ENCODE data around the gene BCS1L.

BCS1L gene, protein sequence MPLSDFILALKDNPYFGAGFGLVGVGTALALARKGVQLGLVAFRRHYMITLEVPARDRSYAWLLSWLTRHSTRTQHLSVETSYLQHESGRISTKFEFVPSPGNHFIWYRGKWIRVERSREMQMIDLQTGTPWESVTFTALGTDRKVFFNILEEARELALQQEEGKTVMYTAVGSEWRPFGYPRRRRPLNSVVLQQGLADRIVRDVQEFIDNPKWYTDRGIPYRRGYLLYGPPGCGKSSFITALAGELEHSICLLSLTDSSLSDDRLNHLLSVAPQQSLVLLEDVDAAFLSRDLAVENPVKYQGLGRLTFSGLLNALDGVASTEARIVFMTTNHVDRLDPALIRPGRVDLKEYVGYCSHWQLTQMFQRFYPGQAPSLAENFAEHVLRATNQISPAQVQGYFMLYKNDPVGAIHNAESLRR

DNA sequence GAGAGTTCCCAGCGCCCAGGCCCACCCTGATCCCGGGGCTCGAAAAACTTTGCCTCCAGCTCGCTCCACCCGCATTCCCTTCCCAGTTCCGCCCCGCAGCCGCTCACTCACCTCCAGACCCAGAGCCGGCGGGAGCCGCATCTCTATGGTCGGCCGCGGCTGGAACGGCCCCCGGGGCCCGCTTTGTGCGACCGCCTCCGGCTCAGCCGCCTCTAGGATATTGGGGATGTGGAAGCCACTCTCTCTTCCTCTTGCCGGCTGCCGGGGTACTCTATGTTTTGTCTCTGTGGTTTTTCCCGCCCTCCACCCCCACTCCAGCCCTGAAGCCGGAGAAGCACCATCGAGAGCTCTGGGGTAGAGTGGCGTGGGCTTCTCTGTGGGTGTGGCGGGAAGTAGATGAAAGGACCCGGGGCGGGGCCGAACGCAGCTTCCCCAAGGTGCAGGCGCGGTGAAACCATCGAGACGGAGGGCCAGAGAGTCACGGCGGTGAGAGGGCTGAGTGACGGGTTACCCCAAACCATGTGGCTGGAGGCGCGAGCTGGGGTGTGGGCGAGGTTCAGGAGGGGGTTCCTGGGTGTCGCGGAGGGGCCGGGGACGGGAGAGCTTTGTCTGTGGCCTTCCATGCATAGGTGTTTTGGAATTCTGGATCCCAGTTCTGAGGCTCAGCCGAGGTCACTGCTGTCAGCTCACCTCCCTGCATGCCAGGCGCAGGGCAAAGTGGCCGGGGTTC is at the start of gene BCS1L, which contains the start of gene ZNF142:
BCS1L (plus strand) TSS at position 426 of the 730 bp plus-strand sequence. CDS start 1,305 bp downstream, outside the sequence.
ZNF142 (minus strand) TSS at position 366 of the 730 bp plus-strand sequence. CDS start 3,194 bp downstream, outside the sequence.
- H3K9me3 ChIP-seq (ENCODE audit: control insufficient read depth, low read length), result no peaks in the 10 kb centered on the region
- peak within 1 kb of the TSS; percentile 94 for H3K4me3 ChIP-seq (ENCODE audit: low read length)
- no peaks in the 10 kb centered on the region for H3K27me3 ChIP-seq (replicated peaks; ENCODE audit: control insufficient read depth, insufficient read depth, low read length)
- H3K4me1 ChIP-seq (ENCODE audit: control insufficient read depth, insufficient read depth, low read length), result peaks cover 11% of the 10 kb centered on the region
- peaks cover 46% of the 10 kb centered on the region for H3K36me3 ChIP-seq (ENCODE audit: control insufficient read depth, insufficient read depth, low read length, severe bottlenecking)
- H3K9ac ChIP-seq (ENCODE audit: low read length), result peak within 1 kb of the TSS; percentile 88
- DNase-seq (ENCODE audit: low read depth), result peak; percentile 89

DNA sequence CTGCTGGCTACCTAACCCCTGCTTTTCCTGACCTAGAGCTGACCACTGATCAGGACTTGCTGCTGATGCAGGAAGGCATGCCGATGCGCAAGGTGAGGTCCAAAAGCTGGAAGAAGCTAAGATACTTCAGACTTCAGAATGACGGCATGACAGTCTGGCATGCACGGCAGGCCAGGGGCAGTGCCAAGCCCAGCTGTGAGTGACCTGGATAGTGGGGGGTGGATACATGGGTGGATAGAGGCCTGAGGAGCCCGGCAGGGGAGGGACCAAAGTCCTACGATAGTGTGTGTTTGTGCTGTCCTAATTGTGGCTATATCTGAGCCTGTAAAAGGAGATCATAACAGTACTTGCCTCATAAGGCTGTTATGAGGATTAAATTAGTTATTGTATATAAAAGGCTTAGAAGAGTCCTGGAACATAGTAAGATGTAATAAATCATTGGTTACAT is 43.6 kb upstream of the BCS1L start:
- Histone ChIP-seq H3K4me1 (ENCODE audit: control insufficient read depth, insufficient read depth, low read length) (no peaks in the 10 kb centered on the region), H3K27me3 (replicated peaks; ENCODE audit: control insufficient read depth, insufficient read depth, low read length) (no peaks in the 10 kb centered on the region), H3K9ac (ENCODE audit: low read length) (no peak overlapping the region), H3K4me3 (ENCODE audit: low read length) (no peak overlapping the region), H3K36me3 (ENCODE audit: control insufficient read depth, insufficient read depth, low read length, severe bottlenecking) (no peaks in the 10 kb centered on the region), H3K9me3 (ENCODE audit: control insufficient read depth, low read length) (no peaks in the 10 kb centered on the region)
- no peak for DNase-seq (ENCODE audit: low read depth)

DNA sequence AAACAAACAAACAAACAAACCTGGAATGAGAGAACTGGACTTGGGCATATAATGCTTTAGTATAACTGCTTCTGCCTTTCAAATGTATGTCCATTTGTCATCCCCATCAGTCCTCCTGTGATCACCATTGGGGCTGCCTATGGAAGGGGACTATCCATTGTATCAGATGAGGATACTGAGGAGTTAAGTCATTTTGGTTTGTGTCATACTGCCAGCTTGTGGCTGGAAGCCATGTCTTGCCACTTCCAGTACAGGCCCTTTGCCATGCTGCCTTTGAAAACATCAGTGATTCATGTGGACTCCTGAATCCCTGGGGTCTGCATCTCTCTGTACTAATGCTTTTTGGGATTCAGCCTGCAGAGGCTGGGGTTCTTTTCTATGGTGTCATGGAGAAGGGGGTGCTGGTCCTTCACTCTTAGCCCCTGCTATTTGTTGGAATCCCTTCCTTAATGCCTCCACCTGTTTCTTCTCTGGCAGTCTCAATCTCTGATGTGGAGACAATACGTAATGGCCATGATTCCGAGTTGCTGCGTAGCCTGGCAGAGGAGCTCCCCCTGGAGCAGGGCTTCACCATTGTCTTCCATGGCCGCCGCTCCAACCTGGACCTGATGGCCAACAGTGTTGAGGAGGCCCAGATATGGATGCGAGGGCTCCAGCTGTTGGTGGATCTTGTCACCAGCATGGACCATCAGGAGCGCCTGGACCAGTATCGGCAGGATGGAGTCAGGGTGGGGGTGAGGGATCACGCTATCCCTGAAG is 41.2 kb upstream of the BCS1L start:
- DNase-seq (ENCODE audit: low read depth), result no peak
- Histone ChIP-seq H3K36me3 (ENCODE audit: control insufficient read depth, insufficient read depth, low read length, severe bottlenecking) (peaks cover 5% of the 10 kb centered on the region), H3K27me3 (replicated peaks; ENCODE audit: control insufficient read depth, insufficient read depth, low read length) (no peaks in the 10 kb centered on the region), H3K4me1 (ENCODE audit: control insufficient read depth, insufficient read depth, low read length) (no peaks in the 10 kb centered on the region), H3K4me3 (ENCODE audit: low read length) (no peak overlapping the region), H3K9ac (ENCODE audit: low read length) (no peak overlapping the region), H3K9me3 (ENCODE audit: control insufficient read depth, low read length) (no peaks in the 10 kb centered on the region)

DNA sequence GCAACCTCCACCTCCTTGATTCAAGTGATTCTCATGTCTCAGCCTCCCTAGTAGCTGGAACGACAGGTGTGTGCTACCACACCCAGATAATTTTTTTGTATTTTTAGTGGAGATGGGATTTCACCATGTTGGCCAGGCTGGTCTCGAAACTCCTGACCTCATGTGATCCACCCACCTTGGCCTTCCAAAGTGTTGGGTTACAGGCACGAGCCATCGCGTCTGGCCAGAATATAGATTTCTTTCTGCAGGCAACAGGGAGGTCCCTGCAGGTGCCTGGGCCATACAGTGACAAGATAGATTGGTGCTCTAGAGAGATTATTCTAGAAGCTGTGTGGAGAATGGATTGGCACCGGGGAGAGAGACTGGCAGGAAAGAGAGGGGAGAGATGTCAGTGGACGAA is 38.5 kb upstream of the BCS1L start:
- H3K27me3 ChIP-seq (replicated peaks; ENCODE audit: control insufficient read depth, insufficient read depth, low read length), result no peaks in the 10 kb centered on the region
- H3K9ac ChIP-seq (ENCODE audit: low read length), result no peak overlapping the region
- no peaks in the 10 kb centered on the region for H3K9me3 ChIP-seq (ENCODE audit: control insufficient read depth, low read length)
- H3K4me1 ChIP-seq (ENCODE audit: control insufficient read depth, insufficient read depth, low read length), result no peaks in the 10 kb centered on the region
- no peak for DNase-seq (ENCODE audit: low read depth)
- peaks cover 5% of the 10 kb centered on the region for H3K36me3 ChIP-seq (ENCODE audit: control insufficient read depth, insufficient read depth, low read length, severe bottlenecking)
- H3K4me3 ChIP-seq (ENCODE audit: low read length), result no peak overlapping the region

DNA sequence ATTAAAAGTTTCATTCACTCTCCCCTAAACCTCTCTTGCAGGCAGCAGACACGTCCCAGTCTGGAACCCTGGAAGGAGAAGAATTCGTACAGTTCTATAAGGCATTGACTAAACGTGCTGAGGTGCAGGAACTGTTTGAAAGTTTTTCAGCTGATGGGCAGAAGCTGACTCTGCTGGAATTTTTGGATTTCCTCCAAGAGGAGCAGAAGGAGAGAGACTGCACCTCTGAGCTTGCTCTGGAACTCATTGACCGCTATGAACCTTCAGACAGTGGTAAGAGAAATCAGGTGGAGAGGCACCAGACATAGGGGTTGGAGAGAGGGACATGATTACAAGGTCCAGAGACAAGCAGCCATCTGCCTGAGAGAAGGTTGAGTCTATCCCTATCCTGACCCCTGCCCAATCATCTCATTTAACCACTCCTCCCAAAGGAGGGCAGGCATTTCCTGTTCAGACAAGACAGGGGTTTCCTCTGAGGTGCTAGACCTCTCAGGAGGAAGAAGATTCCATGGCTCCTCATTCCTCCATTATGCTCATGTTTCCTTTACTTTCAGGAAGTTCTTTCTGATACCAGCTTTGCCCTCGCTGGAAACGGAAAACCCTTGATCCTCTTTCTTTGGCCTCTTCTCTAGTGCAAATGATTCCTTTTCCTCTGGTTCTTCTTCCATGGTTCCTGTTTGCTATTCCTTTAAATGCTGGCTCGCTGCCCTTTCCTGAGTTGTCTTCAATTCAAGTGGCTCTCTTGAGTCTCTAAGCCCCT is 36.7 kb upstream of the BCS1L start:
- H3K4me3 ChIP-seq (ENCODE audit: low read length), result no peak overlapping the region
- H3K27me3 ChIP-seq (replicated peaks; ENCODE audit: control insufficient read depth, insufficient read depth, low read length), result no peaks in the 10 kb centered on the region
- no peaks in the 10 kb centered on the region for H3K4me1 ChIP-seq (ENCODE audit: control insufficient read depth, insufficient read depth, low read length)
- peaks cover 5% of the 10 kb centered on the region for H3K36me3 ChIP-seq (ENCODE audit: control insufficient read depth, insufficient read depth, low read length, severe bottlenecking)
- no peak overlapping the region for H3K9ac ChIP-seq (ENCODE audit: low read length)
- DNase-seq (ENCODE audit: low read depth), result peak; percentile 33
- H3K9me3 ChIP-seq (ENCODE audit: control insufficient read depth, low read length), result no peaks in the 10 kb centered on the region

DNA sequence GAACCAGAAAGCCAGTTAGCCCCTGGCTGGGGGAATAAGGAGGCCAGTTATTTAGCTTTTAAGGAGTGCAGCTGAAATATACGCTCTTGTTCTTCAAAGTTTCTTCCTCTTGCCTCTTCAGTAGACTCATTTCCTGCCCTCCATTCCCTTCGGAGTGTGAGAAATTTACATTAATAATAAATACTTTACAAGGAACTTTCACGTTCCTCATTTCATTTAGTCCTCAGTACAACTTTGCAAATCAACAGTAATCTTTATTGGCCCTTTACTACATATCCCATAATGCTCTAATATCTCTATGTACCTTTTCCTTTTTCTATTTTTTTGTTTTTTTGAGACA is 36.1 kb upstream of the BCS1L start:
- no peak overlapping the region for H3K4me3 ChIP-seq (ENCODE audit: low read length)
- H3K9ac ChIP-seq (ENCODE audit: low read length), result no peak overlapping the region
- H3K9me3 ChIP-seq (ENCODE audit: control insufficient read depth, low read length), result no peaks in the 10 kb centered on the region
- H3K4me1 ChIP-seq (ENCODE audit: control insufficient read depth, insufficient read depth, low read length), result no peaks in the 10 kb centered on the region
- DNase-seq (ENCODE audit: low read depth), result no peak
- peaks cover 5% of the 10 kb centered on the region for H3K36me3 ChIP-seq (ENCODE audit: control insufficient read depth, insufficient read depth, low read length, severe bottlenecking)
- H3K27me3 ChIP-seq (replicated peaks; ENCODE audit: control insufficient read depth, insufficient read depth, low read length), result no peaks in the 10 kb centered on the region

DNA sequence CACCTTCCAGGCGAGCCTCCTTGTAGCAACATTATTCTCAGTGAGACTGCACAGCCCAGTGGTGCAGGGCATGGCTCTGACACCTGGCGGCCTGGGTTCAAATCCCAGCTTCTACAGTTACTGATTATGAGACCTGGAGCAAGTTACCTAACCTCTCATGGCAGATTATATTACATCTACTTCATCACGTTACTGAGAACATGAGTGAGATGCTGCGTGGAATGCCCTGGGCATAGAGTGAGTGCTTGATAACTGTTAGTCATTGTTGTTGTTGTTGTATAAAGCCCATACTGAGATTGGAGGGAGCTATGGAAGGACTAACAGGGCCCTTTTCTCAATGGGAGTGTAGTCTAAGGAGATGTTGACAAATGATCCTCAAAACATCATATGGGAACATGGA is 33.1 kb upstream of the BCS1L start:
- no peak for DNase-seq (ENCODE audit: low read depth)
- H3K36me3 ChIP-seq (ENCODE audit: control insufficient read depth, insufficient read depth, low read length, severe bottlenecking), result peaks cover 2% of the 10 kb centered on the region
- no peak overlapping the region for H3K4me3 ChIP-seq (ENCODE audit: low read length)
- H3K27me3 ChIP-seq (replicated peaks; ENCODE audit: control insufficient read depth, insufficient read depth, low read length), result no peaks in the 10 kb centered on the region
- H3K4me1 ChIP-seq (ENCODE audit: control insufficient read depth, insufficient read depth, low read length), result no peaks in the 10 kb centered on the region
- H3K9ac ChIP-seq (ENCODE audit: low read length), result no peak overlapping the region
- no peaks in the 10 kb centered on the region for H3K9me3 ChIP-seq (ENCODE audit: control insufficient read depth, low read length)

DNA sequence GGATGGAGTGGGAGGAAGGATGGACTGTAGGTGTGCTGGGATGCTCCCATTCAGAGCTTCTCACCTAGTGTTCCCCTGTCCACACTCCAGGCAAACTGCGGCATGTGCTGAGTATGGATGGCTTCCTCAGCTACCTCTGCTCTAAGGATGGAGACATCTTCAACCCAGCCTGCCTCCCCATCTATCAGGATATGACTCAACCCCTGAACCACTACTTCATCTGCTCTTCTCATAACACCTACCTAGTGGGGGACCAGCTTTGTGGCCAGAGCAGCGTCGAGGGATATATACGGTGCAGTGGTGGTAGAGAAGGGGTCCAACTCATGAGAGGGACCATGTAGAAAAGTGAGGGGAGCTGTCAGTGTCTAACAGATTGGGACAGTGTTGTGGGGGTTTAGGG is 31.5 kb upstream of the BCS1L start:
- Histone ChIP-seq H3K4me3 (ENCODE audit: low read length) (no peak overlapping the region), H3K4me1 (ENCODE audit: control insufficient read depth, insufficient read depth, low read length) (no peaks in the 10 kb centered on the region), H3K9me3 (ENCODE audit: control insufficient read depth, low read length) (no peaks in the 10 kb centered on the region), H3K9ac (ENCODE audit: low read length) (no peak overlapping the region), H3K36me3 (ENCODE audit: control insufficient read depth, insufficient read depth, low read length, severe bottlenecking) (no peaks in the 10 kb centered on the region), H3K27me3 (replicated peaks; ENCODE audit: control insufficient read depth, insufficient read depth, low read length) (no peaks in the 10 kb centered on the region)
- DNase-seq (ENCODE audit: low read depth), result no peak

DNA sequence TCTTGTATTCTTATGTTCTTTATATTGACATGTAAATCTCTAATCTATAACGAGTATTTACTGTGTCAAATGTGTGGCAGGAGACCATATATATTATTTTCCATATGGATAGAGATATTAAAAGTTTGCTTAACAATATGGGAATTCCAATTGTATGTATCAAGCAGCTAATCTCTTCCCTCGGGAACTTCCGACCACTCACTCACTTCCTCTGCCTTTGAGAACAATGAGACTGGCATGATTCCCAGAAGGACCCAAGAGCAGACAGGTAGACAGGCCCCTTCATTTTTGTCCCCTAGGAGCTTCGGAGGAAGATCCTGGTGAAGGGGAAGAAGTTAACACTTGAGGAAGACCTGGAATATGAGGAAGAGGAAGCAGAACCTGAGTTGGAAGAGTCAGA is 27.6 kb upstream of the BCS1L start:
- H3K4me3 ChIP-seq (ENCODE audit: low read length), result no peak overlapping the region
- no peaks in the 10 kb centered on the region for H3K9me3 ChIP-seq (ENCODE audit: control insufficient read depth, low read length)
- H3K36me3 ChIP-seq (ENCODE audit: control insufficient read depth, insufficient read depth, low read length, severe bottlenecking), result peaks cover 36% of the 10 kb centered on the region
- DNase-seq (ENCODE audit: low read depth), result no peak
- no peak overlapping the region for H3K9ac ChIP-seq (ENCODE audit: low read length)
- H3K27me3 ChIP-seq (replicated peaks; ENCODE audit: control insufficient read depth, insufficient read depth, low read length), result no peaks in the 10 kb centered on the region
- no peaks in the 10 kb centered on the region for H3K4me1 ChIP-seq (ENCODE audit: control insufficient read depth, insufficient read depth, low read length)

DNA sequence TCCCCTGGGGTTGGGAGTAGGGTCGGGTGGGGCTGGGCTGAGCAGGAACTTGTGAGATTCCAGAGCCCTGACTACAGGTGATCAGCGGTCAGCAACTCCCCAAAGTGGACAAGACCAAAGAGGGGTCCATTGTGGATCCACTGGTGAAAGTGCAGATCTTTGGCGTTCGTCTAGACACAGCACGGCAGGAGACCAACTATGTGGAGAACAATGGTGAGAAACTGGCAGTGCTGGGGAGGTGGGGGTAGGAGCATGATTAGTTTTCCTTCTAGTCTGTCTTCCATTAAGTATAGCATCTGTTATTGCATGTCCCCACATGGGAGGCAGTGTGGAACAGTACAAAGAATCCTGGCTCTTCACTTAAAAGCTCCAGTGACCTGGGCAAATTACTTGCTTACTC is 23.8 kb upstream of the BCS1L start:
- Histone ChIP-seq H3K36me3 (ENCODE audit: control insufficient read depth, insufficient read depth, low read length, severe bottlenecking) (peaks cover 71% of the 10 kb centered on the region), H3K4me3 (ENCODE audit: low read length) (no peak overlapping the region), H3K4me1 (ENCODE audit: control insufficient read depth, insufficient read depth, low read length) (no peaks in the 10 kb centered on the region), H3K9me3 (ENCODE audit: control insufficient read depth, low read length) (no peaks in the 10 kb centered on the region), H3K27me3 (replicated peaks; ENCODE audit: control insufficient read depth, insufficient read depth, low read length) (no peaks in the 10 kb centered on the region), H3K9ac (ENCODE audit: low read length) (no peak overlapping the region)
- DNase-seq (ENCODE audit: low read depth), result no peak

Data from adipocyte (in vitro differentiated cells).